Measurements from ENCODE around the gene SSU72.
"Not testable (repeated sequence)": the region's sequence is repeated elsewhere in the genome, so short reads cannot be mapped to it uniquely, and the experiment has no call there.

Gene SSU72

DNA sequence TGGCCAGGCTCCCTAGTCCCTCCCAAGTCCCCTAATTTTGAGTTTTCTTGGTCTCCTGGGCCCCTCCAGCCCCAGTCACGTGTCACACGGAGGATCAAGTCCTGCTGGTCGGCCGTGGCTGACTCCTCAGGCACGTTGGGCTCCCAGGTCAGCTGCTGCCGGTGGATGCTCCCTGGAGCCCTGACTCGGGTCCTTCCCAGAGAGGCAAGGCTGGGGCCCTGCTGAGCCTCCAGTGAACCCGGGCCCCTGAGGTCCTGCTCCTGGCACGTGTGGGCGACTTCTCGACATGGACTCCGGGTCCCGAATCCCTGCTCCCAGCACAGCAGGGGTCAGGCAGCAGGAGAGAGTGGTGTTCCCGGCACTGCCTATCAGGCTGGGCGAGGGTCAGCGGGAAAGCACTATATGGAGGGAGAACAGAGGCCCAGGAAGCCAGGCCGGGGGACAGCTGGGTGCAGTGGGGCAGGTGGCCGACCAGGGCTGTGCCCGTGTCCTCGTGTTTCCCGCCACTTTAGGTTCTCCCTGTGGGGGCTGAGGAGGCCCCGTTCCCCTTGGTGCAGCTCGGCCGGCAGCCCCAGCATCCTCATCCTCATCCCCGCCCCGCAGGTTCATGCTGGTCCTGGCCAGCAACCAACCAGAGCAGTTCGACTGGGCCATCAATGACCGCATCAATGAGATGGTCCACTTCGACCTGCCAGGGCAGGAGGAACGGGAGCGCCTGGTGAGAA lies 47.4 kb downstream of the SSU72 start:
- no peak for DNase-seq (ENCODE audit: low read depth in 2 of 2)

DNA sequence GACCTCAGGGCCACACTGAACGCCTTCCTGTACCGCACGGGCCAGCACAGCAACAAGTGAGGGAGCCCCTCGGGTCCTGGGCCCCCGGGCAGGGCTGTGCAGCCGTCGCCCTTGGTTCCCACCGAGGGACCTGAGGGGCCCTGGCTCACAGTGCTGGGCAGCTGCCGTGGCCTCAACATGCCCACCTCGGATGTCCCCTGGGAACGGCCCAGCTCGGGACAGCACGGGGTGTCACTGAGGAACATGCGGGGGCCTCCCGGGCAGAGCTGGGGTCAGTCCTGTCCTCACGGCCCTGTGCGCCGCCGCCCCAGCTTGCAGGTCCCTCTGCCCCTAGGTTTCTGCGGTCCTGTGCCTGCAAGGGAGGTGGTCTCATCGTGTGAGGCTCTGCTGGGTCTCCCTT lies 48.2 kb downstream of the SSU72 start:
- not testable (repeated sequence) for DNase-seq (ENCODE audit: low read depth in 2 of 2)

GRCh38 chr1:1524750-1525383 lies 49.8 kb downstream of the SSU72 start:
- not testable (repeated sequence) for DNase-seq (ENCODE audit: low read depth in 2 of 2)

GRCh38 chr1:1523651-1524050 lies 51.0 kb downstream of the SSU72 start:
- DNase-seq (ENCODE audit: low read depth in 2 of 2), result not testable (repeated sequence)

DNA sequence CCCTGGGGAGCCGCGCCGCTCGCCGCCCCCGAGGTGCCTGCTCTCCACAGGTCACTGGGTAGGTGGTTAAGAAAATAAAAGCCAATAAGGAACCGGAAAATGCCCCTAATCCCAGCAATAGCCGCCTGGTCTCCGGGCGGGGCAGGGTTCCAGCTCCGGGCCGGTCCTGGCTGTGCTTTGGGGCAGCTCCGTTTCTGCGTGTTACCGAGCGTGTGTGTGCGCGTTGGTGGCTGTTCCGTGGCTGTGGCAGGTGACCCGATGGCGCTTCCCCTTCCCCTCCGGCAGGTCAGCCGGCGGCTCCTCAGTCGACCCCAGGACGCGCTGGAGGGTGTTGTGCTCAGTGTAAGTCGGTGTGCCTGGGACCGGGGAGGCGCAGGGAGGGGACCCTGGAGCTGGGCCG lies 51.4 kb downstream of the SSU72 start:
- not testable (repeated sequence) for DNase-seq (ENCODE audit: low read depth in 2 of 2)

DNA sequence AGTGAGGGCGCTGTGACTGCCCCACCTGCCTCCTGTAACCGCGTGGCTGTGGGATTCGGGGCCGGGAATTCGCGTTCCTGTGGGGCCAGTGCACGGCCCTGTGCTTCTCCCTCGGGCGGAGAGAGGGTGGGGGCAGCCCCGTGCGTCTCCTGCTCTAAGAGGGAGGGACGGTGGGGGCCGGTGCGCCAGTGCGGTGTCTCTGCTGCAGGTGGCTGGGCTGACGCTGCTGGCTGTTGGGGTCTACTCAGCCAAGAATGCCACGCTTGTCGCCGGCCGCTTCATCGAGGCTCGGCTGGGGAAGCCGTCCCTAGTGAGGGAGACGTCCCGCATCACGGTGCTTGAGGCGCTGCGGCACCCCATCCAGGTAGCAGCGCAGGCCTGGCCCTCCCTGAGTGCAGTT lies 52.1 kb downstream of the SSU72 start:
- not testable (repeated sequence) for DNase-seq (ENCODE audit: low read depth in 2 of 2)

GRCh38 chr1:1521331-1521730 lies 53.3 kb downstream of the SSU72 start:
- no peak for DNase-seq (ENCODE audit: low read depth in 2 of 2)

DNA sequence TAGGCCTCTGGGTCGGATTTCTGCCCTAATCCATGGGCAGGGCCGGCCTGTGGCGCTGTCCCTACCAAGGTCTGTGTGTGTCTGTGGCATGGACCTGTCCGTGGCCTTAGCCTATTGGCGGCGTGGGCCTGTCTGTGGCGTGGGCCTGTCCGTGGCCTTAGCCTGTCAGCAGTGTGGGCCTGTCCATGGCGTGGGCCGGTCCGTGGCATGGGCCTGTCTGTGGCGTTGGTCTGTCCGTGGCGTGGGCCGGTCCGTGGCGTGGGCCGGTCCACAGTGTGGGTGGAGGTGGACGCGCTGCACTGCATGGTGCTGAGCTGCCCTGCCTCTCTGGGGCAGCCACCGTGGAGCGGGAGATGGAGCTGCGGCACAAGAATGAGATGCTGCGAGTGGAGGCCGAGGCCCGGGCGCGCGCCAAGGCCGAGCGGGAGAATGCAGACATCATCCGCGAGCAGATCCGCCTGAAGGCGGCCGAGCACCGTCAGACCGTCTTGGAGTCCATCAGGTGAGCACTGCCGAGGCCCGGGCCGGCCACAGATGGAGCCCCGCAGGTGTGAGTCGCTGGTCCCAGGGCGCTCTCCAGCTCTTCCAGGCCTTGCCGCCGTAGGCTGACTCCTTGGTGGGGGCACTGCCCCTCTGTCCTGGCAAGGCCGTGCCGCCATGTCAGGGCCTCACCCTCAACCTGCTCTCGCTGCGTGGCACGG lies 54.7 kb downstream of the SSU72 start:
- not testable (repeated sequence) for DNase-seq (ENCODE audit: low read depth in 2 of 2)

DNA sequence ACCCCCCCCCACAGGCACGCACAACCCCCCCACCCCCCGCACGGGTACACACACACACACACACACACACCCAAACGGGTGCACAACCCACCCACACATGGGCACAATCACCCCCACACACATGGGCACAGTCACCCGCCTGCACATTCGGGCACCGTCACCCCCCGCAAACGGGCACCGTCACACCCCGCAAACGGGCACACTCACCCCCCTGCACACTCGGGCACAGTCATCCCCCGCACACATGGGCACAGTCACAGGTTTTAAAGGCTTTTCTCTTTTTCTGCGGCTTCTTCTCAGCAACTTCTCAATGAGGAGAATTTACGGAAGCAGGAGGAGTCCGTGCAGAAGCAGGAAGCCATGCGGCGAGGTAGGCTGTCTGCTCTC lies 56.0 kb downstream of the SSU72 start:
- not testable (repeated sequence) for DNase-seq (ENCODE audit: low read depth in 2 of 2)

DNA sequence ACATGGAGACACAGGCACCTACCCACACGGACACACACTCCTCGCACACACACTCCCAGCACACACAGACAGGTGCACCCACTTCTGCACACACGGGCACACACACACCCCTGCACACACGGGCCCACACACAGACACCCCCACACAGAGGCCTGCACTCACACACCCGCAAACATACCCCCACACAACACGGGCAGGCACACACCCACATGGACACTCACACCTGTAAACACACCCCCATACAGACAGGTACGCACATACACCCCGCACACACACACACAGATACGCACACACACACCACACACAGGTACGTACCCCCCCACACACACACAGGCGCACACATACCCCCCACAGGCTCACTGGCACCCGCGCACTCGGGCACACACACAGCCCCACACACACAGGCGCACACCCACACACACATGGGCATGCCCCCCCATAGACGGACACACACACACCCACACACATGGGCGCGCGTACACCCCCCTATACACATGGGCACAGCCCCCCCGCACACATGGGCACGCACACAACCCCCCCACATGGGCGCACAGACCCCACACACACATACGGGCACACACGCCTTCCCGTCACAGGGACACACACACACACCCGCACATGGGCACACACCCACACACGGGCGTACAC lies 56.6 kb downstream of the SSU72 start:
- DNase-seq (ENCODE audit: low read depth in 2 of 2), result no peak

- not testable (repeated sequence) for DNase-seq (ENCODE audit: low read depth in 2 of 2)
Observed at GRCh38 chr1:1516923-1517322, 57.7 kb downstream of the SSU72 start.

GRCh38 chr1:1514376-1514775 lies 60.3 kb downstream of the SSU72 start:
- DNase-seq (ENCODE audit: low read depth in 2 of 2), result not testable (repeated sequence)

- DNase-seq (ENCODE audit: low read depth in 2 of 2), result not testable (repeated sequence)
Observed at GRCh38 chr1:1513675-1514074, 61.0 kb downstream of the SSU72 start.

DNA sequence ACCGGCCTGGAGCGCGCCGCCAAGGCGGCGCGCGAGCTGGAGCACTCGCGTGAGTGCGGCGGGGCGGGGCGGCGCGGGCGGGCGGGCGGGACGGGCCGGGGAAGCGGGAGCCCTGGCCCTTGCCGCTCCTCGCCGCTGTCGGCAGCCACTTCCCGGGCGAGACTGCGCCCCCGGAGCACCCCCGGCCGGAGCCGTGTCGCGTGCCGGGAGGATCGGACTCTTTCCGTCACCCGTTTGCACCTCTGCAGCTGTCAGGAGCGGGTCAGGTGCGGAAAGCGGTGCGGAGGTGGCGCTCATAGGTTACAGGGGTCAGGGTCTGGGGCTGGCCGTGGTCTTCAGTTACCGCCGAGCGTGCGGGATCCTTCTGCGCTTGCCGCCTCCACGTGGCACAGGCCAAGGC lies 62.2 kb downstream of the SSU72 start:
- DNase-seq (ENCODE audit: low read depth in 2 of 2), result peak in 1 of 2 donors; percentile 8

- peak; percentile 93 to 94 for DNase-seq (ENCODE audit: low read depth in 2 of 2)
Observed at GRCh38 chr1:1511533-1512285, 63.0 kb downstream of the SSU72 start, which contains the start of gene ATAD3A. Gene ATAD3A (plus strand): TSS chr1:1512162. CDS start chr1:1512269, 107 bp downstream.

GRCh38 chr1:1510912-1511532 lies 63.6 kb downstream of the SSU72 start:
- DNase-seq (ENCODE audit: low read depth in 2 of 2), result no peak

DNA sequence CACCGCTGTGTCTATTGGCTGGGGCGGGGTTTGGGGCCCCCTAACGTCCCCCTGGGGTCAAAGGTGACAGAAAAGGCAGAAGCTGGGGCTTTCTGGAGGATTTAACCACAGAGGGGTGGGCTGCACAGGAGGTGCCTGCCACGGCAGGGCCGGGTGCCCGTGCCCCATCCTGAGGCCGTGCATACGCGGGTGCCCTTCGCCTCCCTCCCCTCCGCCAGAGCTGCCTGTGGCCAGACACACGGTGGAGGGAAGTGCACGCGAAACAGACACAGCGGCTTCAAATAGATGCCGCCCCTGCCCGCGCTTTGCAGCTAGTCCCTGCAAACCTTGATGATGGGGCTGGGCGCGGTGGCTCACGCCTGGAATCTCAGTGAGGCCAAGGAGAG lies 65.2 kb downstream of the SSU72 start:
- DNase-seq (ENCODE audit: low read depth in 2 of 2), result not testable (repeated sequence)

DNA sequence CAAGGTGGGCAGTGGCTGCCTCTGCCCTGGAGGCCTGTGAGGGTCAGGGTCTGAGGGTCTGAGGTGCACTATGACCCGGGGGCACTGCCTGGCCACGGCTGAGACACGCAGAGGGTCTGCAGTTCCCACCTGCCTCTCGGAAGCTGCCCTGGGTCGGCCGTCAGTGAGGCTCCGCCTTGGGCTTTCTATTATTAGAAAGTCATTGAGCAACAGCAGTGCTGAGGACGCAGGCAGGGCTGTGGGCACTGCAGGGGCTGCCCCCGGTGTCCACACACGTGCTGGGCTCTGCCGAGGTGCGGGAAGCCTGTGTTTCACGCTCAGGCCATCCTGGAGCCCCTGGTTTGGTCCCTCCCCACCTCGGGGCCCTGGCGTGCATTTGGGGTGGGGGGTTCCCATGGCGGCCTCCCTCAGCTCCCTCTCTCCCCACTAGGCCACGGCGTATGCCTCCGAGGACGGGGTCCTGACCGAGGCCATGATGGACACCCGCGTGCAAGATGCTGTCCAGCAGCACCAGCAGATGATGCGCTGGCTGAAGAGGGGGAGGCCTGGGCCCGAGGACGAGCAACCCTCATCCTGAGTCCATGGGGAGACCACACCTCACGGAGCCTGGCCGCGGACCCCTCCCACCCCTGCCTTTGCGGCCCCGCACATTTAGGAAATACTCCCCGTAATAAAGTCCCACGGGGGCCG lies 65.7 kb downstream of the SSU72 start:
- DNase-seq (ENCODE audit: low read depth in 2 of 2), result not testable (repeated sequence)

DNA sequence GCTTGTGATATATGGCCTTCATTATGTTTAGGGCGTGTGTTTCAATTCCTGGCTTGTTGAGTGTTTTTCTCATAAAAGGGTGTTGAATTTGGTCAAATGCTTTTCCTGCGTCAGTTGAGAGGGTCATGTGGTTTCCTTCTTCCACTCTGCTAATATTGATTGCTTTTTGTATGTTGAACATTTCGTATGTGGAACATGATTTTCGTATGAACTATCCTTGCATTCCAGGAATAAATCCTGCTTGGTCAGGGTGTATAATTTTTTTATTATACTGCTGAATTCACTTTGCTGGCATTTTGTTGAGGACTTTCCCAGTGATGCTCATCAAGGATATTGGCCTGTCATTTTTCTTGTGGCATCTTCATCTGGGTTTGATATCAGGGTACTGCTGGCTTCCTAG lies 67.4 kb downstream of the SSU72 start:
- no peak for DNase-seq (ENCODE audit: low read depth in 2 of 2)

GRCh38 chr1:1505801-1506200 lies 68.9 kb downstream of the SSU72 start:
- not testable (repeated sequence) for DNase-seq (ENCODE audit: low read depth in 2 of 2)
